HUES6 (cell line): ENCODE results near the gene UBE2V1.

Experiments used
- H3K27ac ChIP-seq: 2 replicates; pipeline ENCODE4 v1.7.0; 2013; ENCODE audit warnings: low read depth, mild to moderate bottlenecking, low read length, inconsistent platforms
- H3K27me3 ChIP-seq: 2 replicates; pipeline ENCODE4 v1.6.1; 2013; ENCODE audit warnings: low read length; ENCODE audit not compliant: control insufficient read depth, insufficient read depth
- H3K36me3 ChIP-seq: 2 replicates; pipeline ENCODE4 v1.6.1; 2013; ENCODE audit warnings: low read length; ENCODE audit not compliant: control insufficient read depth, insufficient read depth
- H3K4me1 ChIP-seq: 2 replicates; pipeline ENCODE4 v1.6.1; 2013; ENCODE audit warnings: low read length; ENCODE audit not compliant: control insufficient read depth, insufficient read depth
- H3K4me3 ChIP-seq: 2 replicates; pipeline ENCODE4 v1.5.1; 2013; ENCODE audit warnings: low read depth, low read length
- H3K9ac ChIP-seq: one replicate; pipeline ENCODE4 v1.6.1; 2013; ENCODE audit warnings: mild to moderate bottlenecking, low read length
- H3K9me3 ChIP-seq: 2 replicates; pipeline ENCODE4 v1.6.1; 2013; ENCODE audit warnings: low read depth, low read length; ENCODE audit not compliant: control insufficient read depth, insufficient read depth

UBE2V1 gene

DNA sequence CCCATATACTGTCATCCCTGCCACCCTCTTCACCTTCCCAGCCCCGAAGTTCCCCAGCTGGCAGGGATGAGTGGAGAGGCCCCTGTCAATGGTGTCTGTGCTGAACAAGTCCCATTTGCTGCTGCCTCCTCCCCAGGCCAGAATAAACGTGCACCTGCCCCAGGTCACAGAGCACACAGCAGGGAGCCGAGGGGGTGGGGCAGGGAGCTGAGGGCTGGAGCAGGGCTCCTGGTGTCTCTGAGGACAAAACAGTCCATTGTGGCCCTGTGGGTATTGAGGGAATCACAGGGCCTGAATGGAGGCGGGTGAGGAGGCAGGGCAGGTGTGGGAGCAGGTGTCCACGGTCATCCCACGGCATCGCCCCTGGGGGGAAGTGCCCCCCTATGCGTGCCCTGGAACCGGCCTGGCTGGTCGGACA lies 74.4 kb downstream of the UBE2V1 start:
- Histone ChIP-seq H3K4me1 (peaks cover 29% of the 10 kb centered on the region), H3K27me3 (no peaks in the 10 kb centered on the region), H3K36me3 (no peaks in the 10 kb centered on the region), H3K9ac (no peak overlapping the region), H3K9me3 (no peaks in the 10 kb centered on the region), H3K4me3 (no peak overlapping the region), H3K27ac (no peak overlapping the region)

DNA sequence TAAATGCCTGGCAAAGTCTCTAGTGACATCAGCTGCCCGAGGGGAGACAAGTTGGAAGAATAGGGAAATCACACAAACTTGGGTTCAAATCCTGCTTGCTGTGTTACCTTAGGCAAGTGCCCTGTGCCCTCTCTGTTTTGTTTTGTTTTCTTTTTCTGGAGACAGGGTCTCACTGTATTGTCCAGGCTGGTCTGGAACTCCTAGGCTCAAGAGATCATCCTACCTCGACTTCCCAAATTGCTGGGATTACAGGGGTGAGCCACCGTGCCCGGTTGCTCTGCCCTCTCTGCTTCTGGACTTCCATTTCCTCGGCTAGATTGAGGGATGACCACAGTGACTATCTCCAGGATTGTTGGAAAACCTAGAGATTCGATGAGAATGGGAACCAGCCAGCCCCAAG lies 74.8 kb downstream of the UBE2V1 start:
- Histone ChIP-seq H3K9me3 (no peaks in the 10 kb centered on the region), H3K9ac (no peak overlapping the region), H3K36me3 (no peaks in the 10 kb centered on the region), H3K4me3 (no peak overlapping the region), H3K27ac (no peak overlapping the region), H3K27me3 (no peaks in the 10 kb centered on the region), H3K4me1 (peaks cover 29% of the 10 kb centered on the region)

DNA sequence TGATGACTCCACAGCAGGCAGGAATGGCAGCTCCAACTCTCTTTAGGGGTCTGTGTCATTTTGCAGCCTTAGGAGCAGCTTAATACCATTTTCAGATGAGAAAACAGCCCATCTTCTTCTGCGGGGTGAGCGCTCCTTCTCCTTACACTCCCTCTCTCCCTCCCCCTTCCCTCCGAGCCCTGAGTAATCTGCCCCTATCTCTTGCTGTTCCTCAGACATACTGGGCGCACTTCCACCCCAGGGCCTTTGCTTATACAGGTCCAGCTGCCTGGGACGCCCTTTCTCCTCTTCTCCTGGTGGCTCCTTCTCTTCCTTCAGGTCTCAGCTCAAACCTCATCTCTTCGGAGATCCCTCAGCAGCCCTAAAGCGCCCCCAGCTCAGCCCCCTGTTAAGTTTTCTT lies 75.4 kb downstream of the UBE2V1 start:
- Histone ChIP-seq H3K4me1 (peaks cover 29% of the 10 kb centered on the region), H3K36me3 (no peaks in the 10 kb centered on the region), H3K27me3 (no peaks in the 10 kb centered on the region), H3K27ac (no peak overlapping the region), H3K9me3 (no peaks in the 10 kb centered on the region), H3K4me3 (no peak overlapping the region), H3K9ac (no peak overlapping the region)

DNA sequence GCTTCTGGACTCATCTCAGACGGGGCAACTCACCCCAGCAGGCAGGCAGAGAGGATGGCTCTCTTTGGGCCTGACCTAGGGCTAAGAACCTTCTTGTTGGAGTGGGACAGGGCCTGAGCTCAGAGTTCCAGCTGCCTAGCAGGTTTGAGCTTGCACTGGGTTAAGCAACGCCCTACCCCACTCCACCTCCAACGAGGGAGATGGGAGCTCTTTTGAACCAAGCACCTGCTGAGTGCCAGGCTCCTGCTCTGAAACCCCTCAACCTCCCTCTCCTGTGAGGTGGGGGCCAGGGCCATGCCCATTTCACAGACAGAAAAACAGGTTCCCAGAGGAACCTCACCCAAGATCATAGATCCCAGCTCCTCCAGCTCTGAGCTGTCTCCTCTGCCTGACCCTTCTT lies 75.8 kb downstream of the UBE2V1 start:
- H3K9ac ChIP-seq = no peak overlapping the region
- no peak overlapping the region for H3K27ac ChIP-seq
- no peaks in the 10 kb centered on the region for H3K36me3 ChIP-seq
- no peaks in the 10 kb centered on the region for H3K9me3 ChIP-seq
- H3K27me3 ChIP-seq = no peaks in the 10 kb centered on the region
- H3K4me1 ChIP-seq = peaks cover 29% of the 10 kb centered on the region
- no peak overlapping the region for H3K4me3 ChIP-seq

DNA sequence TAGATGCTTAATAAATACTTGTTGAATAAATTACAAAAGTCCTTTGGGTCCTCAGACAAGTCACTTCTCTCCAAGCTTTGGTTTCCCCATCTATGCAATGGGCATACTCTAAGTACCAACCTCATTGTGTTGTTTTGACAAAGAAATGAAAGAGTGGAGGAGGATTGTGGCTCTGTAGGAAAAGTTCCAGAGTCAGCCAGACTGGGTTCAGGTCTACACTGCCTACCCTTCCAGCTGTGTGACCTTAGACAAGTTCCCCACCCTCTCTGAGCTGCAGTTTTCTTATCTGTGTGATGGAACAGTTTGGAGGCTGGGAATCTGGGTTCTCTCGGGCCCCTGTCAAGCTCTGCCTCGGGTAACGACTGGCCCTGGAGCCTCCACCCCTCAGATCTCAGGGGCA lies 76.2 kb downstream of the UBE2V1 start:
- Histone ChIP-seq H3K9ac (no peak overlapping the region), H3K9me3 (no peaks in the 10 kb centered on the region), H3K4me3 (no peak overlapping the region), H3K27ac (no peak overlapping the region), H3K4me1 (peaks cover 29% of the 10 kb centered on the region), H3K36me3 (no peaks in the 10 kb centered on the region), H3K27me3 (no peaks in the 10 kb centered on the region)

DNA sequence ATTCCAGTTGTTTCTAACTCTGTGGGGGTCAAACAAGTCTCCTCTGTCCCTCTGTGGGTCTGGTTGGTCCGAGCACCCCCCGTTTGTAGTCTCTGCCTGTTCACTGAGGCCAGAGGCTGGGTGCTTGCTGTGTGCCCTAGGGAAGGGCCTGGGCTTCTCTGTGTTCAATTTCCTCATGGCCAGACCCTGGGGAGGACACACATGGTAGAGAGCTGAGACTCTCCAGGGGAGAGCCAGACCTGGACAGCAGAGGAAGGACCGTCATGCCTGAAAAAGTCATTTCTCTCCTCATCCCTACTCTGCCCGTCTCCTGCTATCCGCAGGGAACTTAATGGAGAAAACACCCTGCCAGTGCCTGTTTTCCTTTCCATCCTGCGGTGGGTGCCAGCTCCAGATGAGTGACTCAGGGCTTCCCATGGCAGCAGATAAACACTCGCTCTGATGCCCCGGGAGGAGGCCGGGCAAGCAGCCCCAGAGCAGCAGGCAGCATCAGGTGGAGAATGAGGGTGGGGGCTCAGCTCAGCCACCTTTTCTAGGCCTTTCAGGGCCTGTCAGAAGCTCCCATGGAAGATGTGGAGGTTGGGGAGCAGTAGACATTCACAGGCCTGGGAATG lies 78.3 kb downstream of the UBE2V1 start:
- Histone ChIP-seq H3K9me3 (no peaks in the 10 kb centered on the region), H3K4me3 (no peak overlapping the region), H3K27ac (no peak overlapping the region), H3K4me1 (peaks cover 21% of the 10 kb centered on the region), H3K9ac (no peak overlapping the region), H3K27me3 (no peaks in the 10 kb centered on the region), H3K36me3 (no peaks in the 10 kb centered on the region)

DNA sequence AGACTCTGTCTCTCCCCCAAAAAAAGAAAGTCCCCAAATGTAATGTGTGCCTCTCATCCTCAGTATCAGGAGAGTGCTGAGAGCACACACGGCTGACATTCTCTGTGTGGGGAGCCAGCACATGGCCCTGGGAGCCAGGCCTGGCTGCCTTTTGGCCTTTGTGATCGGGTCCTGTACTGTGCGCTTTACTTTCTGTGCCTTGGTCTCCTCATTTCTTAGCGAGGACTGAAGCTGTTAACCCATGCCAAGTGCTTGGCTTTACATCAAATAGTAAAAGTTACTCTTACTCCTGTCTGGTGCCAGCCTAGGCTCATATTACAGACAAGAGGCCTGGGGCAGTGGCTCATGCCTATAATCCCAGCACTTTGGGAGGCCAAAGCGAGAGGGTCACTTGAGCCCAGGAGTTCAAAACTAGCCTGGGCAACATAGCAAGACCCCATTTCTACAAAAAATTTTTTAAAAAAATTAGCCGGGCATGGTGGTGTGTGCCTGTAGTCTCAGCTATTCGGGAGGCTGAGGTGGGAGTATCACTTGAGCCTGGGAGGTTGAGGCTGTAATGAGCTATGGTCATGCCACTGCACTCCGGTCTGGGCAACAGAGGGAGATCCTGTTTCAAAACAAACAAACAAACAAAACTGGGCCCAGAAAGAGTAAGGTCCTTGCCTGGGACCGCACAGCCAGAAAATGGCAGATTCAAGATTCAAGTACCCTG lies 79.8 kb downstream of the UBE2V1 start:
- Histone ChIP-seq H3K27ac (no peak overlapping the region), H3K4me3 (no peak overlapping the region), H3K9ac (no peak overlapping the region), H3K36me3 (no peaks in the 10 kb centered on the region), H3K9me3 (no peaks in the 10 kb centered on the region), H3K4me1 (peaks cover 16% of the 10 kb centered on the region; the same call in 1 of the 2 replicates), H3K27me3 (no peaks in the 10 kb centered on the region)
